Duodenal mucosa (tissue), 2 donors: ENCODE data around the gene NOTCH1.

Source experiments
- H3K27ac ChIP-seq: one replicate; pipeline ENCODE4 v1.7.0; 2013; ENCODE audit warnings: low read depth, low read length
- H3K27me3 ChIP-seq, 2 donors: one replicate each; pipeline ENCODE4 v1.7.0; 2013; ENCODE audit warnings: low read length in 2 of 2, control low read depth in 1 of 2; ENCODE audit not compliant: insufficient read depth in 2 of 2, control insufficient read depth in 1 of 2
- H3K36me3 ChIP-seq, 2 donors: one replicate each; pipeline ENCODE4 v1.7.0; 2013; ENCODE audit warnings: low read length in 2 of 2, control low read depth in 1 of 2; ENCODE audit not compliant: insufficient read depth in 2 of 2, control insufficient read depth in 1 of 2
- H3K4me1 ChIP-seq, 2 donors: one replicate each; pipeline ENCODE4 v1.7.0; 2013; ENCODE audit warnings: low read length in 2 of 2, control low read depth in 1 of 2; ENCODE audit not compliant: insufficient read depth in 2 of 2, control insufficient read depth in 1 of 2
- H3K4me3 ChIP-seq, 2 donors: one replicate each; pipeline ENCODE4 v1.7.0; 2013; ENCODE audit warnings: low read length in 2 of 2, low read depth in 1 of 2
- H3K9ac ChIP-seq, 2 donors: one replicate each; pipeline ENCODE4 v1.7.0; 2013; ENCODE audit warnings: low read length in 2 of 2, low read depth in 1 of 2
- H3K9me3 ChIP-seq, 2 donors: one replicate each; pipeline ENCODE4 v1.7.0; 2013; ENCODE audit warnings: low read length in 2 of 2, control low read depth in 1 of 2; ENCODE audit not compliant: control insufficient read depth in 1 of 2

Gene NOTCH1

DNA sequence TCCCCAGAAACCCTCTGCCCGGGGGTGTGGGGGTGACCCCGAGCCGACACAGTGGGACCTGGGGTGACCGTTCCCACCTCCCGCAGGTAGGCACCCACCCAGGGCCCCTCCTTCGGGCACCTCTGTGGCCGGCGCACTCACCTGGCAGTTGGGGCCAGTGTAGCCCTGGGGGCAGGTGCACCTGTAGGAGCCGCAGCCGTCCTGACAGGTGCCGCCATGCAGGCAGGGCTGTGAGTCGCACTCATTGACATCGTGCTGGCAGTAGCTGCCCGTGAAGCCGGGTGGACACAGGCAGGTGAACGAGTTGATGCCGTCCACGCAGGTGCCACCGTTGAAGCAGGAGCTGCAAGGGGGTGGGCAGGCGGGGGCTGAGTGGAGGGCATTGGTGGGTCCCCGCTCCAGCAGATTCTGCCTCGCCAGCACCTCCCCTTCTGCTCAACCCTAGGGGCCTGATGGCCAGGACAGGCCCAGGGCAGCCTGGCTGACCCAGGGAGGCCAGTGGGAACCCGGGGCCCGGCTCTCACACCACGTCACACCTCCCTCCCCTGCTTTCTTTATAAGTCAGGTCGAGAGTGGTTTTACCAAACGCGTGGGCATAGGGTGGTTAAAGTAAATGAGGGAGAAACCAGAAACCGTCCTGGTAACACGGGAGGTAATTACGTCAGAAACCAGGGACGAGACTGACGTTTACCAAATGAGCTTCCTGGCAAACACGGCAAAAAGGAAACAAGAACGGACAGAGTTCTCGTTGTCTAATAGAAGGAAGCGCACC lies 36.9 kb downstream of the NOTCH1 start:
- Histone ChIP-seq H3K27ac (no peak overlapping the region), H3K4me3 (no peak overlapping the region), H3K27me3 (no peaks in the 10 kb centered on the region), H3K36me3 (peaks cover 28 to 93% of the 10 kb centered on the region in 2 donors), H3K9me3 (no peaks in the 10 kb centered on the region), H3K4me1 (no peaks in the 10 kb centered on the region), H3K9ac (no peak overlapping the region)

DNA sequence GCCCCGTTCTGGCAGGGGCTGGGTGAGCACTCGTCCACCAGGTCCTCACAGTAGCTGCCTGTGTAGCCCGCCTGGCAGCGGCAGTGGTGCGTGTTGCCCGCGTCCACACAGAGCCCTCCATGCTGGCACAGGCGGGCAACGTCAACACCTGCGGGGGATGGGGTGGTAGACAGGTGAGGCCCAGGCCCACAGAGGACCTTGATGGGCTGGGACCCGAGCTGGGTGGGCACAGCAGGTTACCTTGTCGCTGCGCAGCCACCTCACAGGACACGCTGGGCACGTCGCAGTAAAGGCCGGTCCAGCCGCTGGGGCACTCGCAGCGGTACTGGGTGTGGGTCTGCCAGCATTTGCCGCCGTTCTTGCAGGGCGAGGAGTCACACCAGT lies 37.9 kb downstream of the NOTCH1 start:
- H3K4me3 ChIP-seq, result no peak overlapping the region
- H3K27ac ChIP-seq, result no peak overlapping the region
- peaks cover 25 to 93% of the 10 kb centered on the region in 2 donors for H3K36me3 ChIP-seq

DNA sequence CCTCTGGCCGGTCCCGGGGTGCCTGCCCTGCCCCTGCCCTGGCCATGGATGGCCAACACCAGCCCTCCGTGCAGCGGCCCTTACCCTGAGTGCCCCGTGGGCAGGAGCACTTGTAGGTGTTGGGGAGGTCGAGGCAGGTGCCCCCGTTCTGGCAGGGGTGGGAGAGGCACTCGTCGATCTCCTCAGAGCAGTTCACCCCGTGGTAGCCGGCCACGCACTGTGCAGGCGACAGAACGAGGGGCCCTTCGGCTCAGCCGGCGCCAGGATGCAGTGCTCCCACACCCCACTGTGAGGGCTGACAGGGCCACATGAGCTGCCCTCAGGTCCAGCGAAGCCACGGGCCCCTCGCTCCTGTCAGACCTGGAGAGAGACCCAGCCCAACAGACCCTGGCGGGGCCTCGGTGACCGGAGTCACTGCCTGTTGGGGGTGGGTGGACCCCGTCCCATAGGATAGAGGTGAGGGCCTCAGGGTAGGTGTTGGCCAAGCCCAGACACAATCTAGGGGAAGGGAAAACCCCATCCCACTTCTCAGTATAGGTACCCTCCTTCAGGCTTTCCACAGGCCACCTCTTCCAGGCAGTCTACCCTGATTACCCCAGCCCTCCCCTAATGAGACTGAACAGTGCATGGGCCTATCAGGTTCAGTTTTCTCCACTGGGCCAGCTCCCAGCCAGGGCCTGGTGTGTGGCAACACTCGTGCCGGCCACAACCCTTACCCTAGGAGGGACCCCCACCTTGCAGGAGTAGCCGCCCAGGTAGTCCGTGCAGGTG lies 38.4 kb downstream of the NOTCH1 start:
- Histone ChIP-seq H3K4me3 (no peak overlapping the region), H3K9me3 (no peaks in the 10 kb centered on the region), H3K36me3 (peaks cover 24 to 93% of the 10 kb centered on the region in 2 donors), H3K4me1 (no peaks in the 10 kb centered on the region), H3K9ac (no peak overlapping the region), H3K27me3 (no peaks in the 10 kb centered on the region), H3K27ac (no peak overlapping the region)

More for the DNA sequence above, 37.9 kb downstream of the NOTCH1 start:
- no peaks in the 10 kb centered on the region for H3K27me3 ChIP-seq
- H3K9ac ChIP-seq, result no peak overlapping the region
- no peaks in the 10 kb centered on the region for H3K4me1 ChIP-seq
- H3K9me3 ChIP-seq, result no peaks in the 10 kb centered on the region

DNA sequence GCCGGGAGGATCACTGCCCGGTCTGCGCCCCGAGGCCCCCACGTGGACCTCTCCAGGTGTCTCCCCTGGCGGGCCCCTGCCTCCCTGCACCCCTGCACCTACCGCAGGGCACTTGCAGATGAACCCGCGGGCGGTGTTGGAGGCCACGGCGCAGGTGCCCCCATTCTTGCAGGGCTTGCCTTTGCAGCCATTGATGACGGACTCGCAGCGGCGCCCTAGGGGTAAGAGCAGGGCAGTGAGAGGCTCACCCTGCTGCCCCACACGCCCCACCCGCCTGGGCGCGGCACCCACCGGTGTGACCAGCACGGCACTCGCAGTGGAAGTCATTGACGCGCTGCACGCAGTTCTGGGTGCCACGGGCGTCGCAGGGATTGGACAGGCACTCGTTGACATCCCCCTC lies 39.4 kb downstream of the NOTCH1 start:
- H3K27me3 ChIP-seq, result no peaks in the 10 kb centered on the region
- H3K4me1 ChIP-seq, result no peaks in the 10 kb centered on the region
- peaks cover 24 to 91% of the 10 kb centered on the region in 2 donors for H3K36me3 ChIP-seq
- no peak overlapping the region for H3K27ac ChIP-seq
- H3K4me3 ChIP-seq, result no peak overlapping the region
- H3K9me3 ChIP-seq, result no peaks in the 10 kb centered on the region
- no peak overlapping the region for H3K9ac ChIP-seq

DNA sequence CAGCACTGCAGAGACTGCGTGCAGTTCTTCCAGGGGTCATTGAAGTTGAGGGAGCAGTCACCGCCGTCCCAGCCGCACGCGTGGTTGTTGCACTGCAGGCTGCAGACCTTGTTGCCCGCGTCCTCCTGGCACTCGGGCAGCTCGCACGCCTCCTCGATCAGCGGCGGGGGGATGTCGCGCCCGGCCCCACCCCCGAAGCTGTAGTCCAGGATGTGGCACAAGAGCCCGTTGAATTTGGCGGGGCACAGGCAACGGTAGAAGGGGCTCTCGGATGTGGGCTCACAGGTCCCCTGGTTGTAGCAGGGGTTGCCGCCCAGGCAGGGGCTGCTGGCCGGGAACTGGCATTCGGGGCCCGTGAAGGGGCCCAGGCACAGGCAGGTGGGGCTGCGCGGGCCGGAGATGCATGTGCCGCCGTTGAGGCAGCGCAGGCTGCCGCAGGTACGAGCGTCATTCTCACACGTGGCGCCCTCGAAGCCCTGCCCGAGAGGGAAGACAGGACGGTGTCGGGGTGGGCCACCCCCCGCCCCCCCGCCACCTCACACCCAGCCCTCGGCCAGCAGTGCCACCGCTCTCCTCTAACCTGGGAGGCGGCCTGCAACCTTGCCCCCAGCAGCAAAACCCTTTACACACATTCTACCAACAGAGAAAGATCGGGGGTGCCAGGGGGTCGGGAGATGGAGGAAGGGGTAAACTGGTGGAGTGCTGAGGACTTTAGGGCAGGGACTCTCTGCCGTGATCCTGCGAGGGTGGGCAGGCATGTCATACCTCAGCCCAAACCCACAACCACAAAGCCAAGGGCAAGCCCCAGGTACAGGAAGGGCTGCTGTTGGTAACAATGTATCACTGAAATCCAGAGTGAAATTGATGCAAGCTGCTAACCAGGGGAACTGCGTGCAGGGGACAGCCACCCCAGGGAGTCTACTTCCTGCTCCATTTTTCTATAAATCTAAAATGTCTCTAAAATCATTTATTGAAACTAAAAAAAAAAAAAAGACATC lies 40.1 kb downstream of the NOTCH1 start:
- Histone ChIP-seq H3K4me3 (no peak overlapping the region), H3K36me3 (peaks cover 24 to 90% of the 10 kb centered on the region in 2 donors), H3K4me1 (no peaks in the 10 kb centered on the region), H3K9ac (no peak overlapping the region), H3K27me3 (no peaks in the 10 kb centered on the region), H3K9me3 (no peaks in the 10 kb centered on the region), H3K27ac (no peak overlapping the region)

DNA sequence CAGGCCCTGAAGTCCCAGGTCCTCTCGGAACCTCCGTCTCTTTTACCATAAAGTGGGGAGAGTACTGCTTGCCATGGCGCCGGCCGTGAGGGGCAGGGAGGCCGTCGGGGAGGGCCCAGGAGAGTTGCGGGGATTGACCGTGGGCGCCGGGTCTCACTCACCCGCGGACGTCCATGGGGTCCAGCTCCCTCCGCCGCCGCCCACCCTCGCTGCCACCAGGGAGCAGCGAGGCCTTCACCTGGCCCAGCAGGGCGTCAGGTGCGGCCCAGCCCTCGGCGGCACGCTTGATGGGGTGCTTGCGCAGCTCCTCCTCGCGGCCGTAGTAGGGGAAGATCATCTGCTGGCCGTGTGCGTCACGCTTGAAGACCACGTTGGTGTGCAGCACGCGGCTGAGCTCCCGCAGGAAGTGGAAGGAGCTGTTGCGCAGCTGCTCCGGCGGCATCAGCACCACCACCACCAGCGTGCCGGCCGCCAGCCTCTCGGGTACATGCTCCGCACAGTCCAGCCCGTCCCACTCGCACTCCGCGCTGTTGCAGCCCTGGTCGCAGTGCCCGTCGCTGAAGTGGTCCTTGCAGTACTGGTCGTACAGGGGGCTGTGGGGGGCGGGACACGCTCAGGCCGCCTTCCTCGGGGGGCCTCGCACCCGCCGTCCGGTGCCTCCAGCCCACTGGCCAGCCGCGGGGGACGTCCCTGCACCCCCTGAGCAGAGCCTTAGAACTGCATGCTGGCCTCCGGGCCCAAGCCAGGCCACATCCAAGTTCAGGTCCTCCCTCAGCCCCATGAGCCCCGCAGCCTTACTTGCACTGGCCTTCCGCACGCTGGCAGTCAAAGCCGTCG lies 41.1 kb downstream of the NOTCH1 start:
- Histone ChIP-seq H3K9me3 (no peaks in the 10 kb centered on the region), H3K27me3 (no peaks in the 10 kb centered on the region), H3K27ac (no peak overlapping the region), H3K36me3 (peaks cover 30 to 90% of the 10 kb centered on the region in 2 donors), H3K4me3 (no peak overlapping the region), H3K9ac (no peak overlapping the region), H3K4me1 (no peaks in the 10 kb centered on the region)

DNA sequence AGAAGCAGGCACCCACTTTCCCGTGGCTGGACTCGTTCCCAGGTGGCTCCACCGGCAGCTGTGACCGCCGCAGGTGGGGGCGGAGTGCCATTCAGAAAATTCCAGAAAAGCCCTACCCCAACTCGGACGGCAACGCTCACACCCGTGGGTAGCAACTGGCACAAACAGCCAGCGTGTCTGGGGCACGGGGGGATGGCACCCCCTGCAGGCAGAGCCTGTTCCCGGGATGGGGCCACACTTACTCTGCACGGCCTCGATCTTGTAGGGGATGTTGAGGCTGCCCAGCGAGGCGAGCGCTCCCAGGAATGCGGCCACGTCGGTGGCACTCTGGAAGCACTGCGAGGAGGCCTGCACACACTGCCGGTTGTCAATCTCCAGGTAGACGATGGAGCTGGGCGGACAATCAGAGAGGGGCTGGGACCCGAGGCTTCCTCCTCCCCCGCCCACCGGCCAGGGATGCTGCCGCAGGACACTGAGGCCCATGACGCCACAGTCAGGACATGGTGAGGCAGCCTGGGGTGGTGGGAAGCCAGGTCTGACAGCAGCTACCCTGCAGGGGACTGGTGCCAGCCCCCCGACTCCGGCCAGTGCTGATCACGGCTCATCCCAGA lies 42.8 kb downstream of the NOTCH1 start:
- H3K36me3 ChIP-seq, result peaks cover 36 to 90% of the 10 kb centered on the region in 2 donors

DNA sequence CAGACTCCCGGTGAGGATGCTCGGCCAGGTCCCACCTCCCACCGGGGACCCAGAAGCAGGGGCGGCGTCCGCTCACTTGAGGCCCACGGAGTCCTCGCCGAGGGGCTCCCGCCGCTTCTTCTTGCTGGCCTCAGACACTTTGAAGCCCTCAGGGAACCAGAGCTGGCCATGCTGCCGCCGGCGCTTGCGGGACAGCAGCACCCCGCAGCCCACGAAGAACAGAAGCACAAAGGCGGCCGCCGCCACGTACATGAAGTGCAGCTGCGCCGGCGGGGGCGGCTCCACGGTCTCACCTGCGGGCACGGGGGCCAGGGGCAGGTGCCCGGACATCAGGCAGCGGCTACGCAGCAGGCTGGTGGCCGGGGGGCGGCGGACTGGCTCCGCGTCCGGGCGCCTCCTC lies 43.7 kb downstream of the NOTCH1 start:
- no peaks in the 10 kb centered on the region for H3K4me1 ChIP-seq
- H3K27me3 ChIP-seq, result no peaks in the 10 kb centered on the region
- no peak overlapping the region for H3K27ac ChIP-seq
- no peak overlapping the region for H3K9ac ChIP-seq
- no peak overlapping the region for H3K4me3 ChIP-seq
- H3K36me3 ChIP-seq, result peaks cover 36 to 83% of the 10 kb centered on the region in 2 donors
- H3K9me3 ChIP-seq, result no peaks in the 10 kb centered on the region

More for the DNA sequence above, 42.8 kb downstream of the NOTCH1 start:
- Histone ChIP-seq H3K4me1 (no peaks in the 10 kb centered on the region), H3K4me3 (no peak overlapping the region), H3K9ac (no peak overlapping the region), H3K27ac (no peak overlapping the region), H3K27me3 (no peaks in the 10 kb centered on the region), H3K9me3 (no peaks in the 10 kb centered on the region)

DNA sequence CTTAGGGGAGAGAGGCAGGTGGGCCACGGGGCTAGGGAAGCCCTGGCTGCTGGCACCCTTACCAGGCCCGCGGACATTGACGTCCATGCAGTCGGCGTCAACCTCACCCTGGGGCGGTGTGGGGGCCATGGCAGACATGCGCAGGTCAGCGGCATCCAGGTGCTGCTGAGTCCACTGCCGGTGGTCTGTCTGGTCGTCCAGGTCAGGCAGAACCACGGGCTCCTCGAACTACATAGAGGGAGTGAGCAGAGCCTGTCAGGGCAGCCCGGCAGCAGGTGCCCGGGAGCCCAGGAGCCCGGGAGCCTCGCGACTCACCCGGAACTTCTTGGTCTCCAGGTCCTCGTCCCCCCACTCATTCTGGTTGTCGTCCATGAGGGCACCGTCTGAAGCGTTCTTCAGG lies 44.2 kb downstream of the NOTCH1 start:
- Histone ChIP-seq H3K4me3 (no peak overlapping the region), H3K4me1 (no peaks in the 10 kb centered on the region), H3K9ac (no peak overlapping the region), H3K9me3 (no peaks in the 10 kb centered on the region), H3K27me3 (no peaks in the 10 kb centered on the region), H3K36me3 (peaks cover 36 to 83% of the 10 kb centered on the region in 2 donors), H3K27ac (no peak overlapping the region)
